Loucy (cell line): ENCODE data around the gene RBM33.

Source experiments
- H2AFZ ChIP-seq: fragments of 200-600 bp; sonication (generic); 2 replicates; pipeline ENCODE4 v1.6.0; 2016; ENCODE audit warnings: antibody characterized with exemption, mild to moderate bottlenecking, low read length, moderate library complexity
- H3F3A ChIP-seq: fragments of 200-600 bp; 2 replicates; pipeline ENCODE4 v1.6.0; 2016; ENCODE audit warnings: antibody characterized with exemption, low read depth, mild to moderate bottlenecking
- H3K27me3 ChIP-seq: fragments of 200-600 bp; sonication (generic); 2 replicates; pipeline ENCODE4 v1.6.1; 2014; ENCODE audit warnings: low read length, mild to moderate bottlenecking; ENCODE audit not compliant: insufficient read depth, poor library complexity, severe bottlenecking
- H3K36me3 ChIP-seq: fragments of 200-600 bp; sonication (generic); 2 replicates; pipeline ENCODE4 v1.6.1; 2016; ENCODE audit warnings: low read length; ENCODE audit not compliant: insufficient read depth
- H3K4me1 ChIP-seq: fragments of 200-600 bp; sonication (generic); 2 replicates; pipeline ENCODE4 v1.5.1; 2014; ENCODE audit warnings: low read length, mild to moderate bottlenecking; ENCODE audit not compliant: insufficient read depth, poor library complexity, severe bottlenecking
- H3K4me2 ChIP-seq: fragments of 200-600 bp; sonication (generic); 2 replicates; pipeline ENCODE4 v1.6.0; 2014; ENCODE audit warnings: antibody characterized with exemption, low read length, low read depth, mild to moderate bottlenecking; ENCODE audit not compliant: poor library complexity, severe bottlenecking
- H3K4me3 ChIP-seq: fragments of 200-600 bp; sonication (generic); 2 replicates; pipeline ENCODE4 v1.5.1; 2014; ENCODE audit warnings: low read length, mild to moderate bottlenecking, mixed read lengths; ENCODE audit not compliant: poor library complexity, severe bottlenecking
- H3K79me2 ChIP-seq: fragments of 200-600 bp; sonication (generic); 2 replicates; pipeline ENCODE4 v1.6.1; 2014; ENCODE audit warnings: low read length; ENCODE audit not compliant: insufficient read depth
- H3K9ac ChIP-seq: fragments of 200-600 bp; sonication (generic); 2 replicates; pipeline ENCODE4 v1.6.0; 2014; ENCODE audit warnings: mild to moderate bottlenecking, low read depth, low read length, moderate library complexity; ENCODE audit not compliant: poor library complexity, severe bottlenecking
- H3K9me2 ChIP-seq: fragments of 200-600 bp; sonication (generic); replicated peaks from 2 replicates; pipeline ENCODE4 v1.6.1; 2016; ENCODE audit warnings: low read depth, low read length, mixed read lengths
- H3K9me3 ChIP-seq: fragments of 200-600 bp; sonication (generic); 2 replicates; pipeline ENCODE4 v1.6.1; 2014; ENCODE audit warnings: mild to moderate bottlenecking, antibody characterized with exemption, low read length, low read depth; ENCODE audit not compliant: insufficient read depth
- H4K20me1 ChIP-seq: fragments of 200-600 bp; sonication (generic); 2 replicates; pipeline ENCODE4 v1.6.0; 2014; ENCODE audit warnings: antibody characterized with exemption, low read length, mild to moderate bottlenecking; ENCODE audit not compliant: insufficient read depth, poor library complexity, severe bottlenecking
- CTCF ChIP-seq: fragments of 200-600 bp; sonication (generic); conservative IDR thresholded peaks from 2 replicates; pipeline ENCODE4 v1.5.1; 2014; ENCODE audit warnings: mild to moderate bottlenecking, antibody characterized with exemption, low read length
- EZH2phosphoT487 ChIP-seq: fragments of 200-600 bp; IDR thresholded peaks from 2 replicates; pipeline ENCODE4 v1.6.1; 2018; ENCODE audit warnings: antibody characterized with exemption, mild to moderate bottlenecking, moderate library complexity, borderline replicate concordance

RBM33 gene

DNA sequence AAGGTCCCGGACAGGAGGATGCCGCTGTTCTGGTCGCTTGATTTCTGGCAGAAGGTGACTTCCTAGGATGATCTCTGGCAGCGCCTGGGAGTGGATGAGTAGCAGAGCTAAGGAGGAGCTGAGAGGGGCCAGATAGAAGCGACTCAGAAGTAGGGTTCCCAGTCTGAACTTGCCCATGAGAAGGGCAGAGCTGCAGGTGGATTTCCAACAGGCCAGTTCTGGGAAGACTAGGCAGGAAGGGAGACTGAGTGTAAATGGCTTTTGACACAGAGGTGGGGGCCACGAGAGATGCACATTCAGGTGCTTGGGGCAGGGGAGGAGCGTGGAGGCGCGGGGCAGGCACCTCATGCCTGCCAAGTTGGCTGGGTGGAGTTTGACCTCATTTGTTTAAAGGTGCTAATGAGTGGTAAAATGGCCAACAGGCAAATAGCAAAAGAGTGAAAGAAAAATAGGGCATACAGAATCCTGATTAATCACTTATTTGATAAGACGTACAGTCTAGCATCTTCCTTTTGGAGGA is 109.0 kb downstream of the RBM33 start:
- no peaks in the 10 kb centered on the region for H3K27me3 ChIP-seq
- H3K9me3 ChIP-seq: 0 out of 2 replicates have a peak, but pooled peaks cover 3% of the 10 kb centered on the region
- H4K20me1 ChIP-seq: peaks cover 25% of the 10 kb centered on the region
- no peak overlapping the region for H3K4me2 ChIP-seq
- H2AFZ ChIP-seq: no peak overlapping the region
- peaks cover 65% of the 10 kb centered on the region for H3K36me3 ChIP-seq
- no peak for TF ChIP-seq CTCF
- no peak for TF ChIP-seq EZH2phosphoT487
- H3K9me2 ChIP-seq: no peaks in the 10 kb centered on the region
- no peak overlapping the region for H3K4me3 ChIP-seq
- H3K9ac ChIP-seq: no peak overlapping the region
- H3K79me2 ChIP-seq: peaks cover 99% of the 10 kb centered on the region
- H3K4me1 ChIP-seq: peaks cover 8% of the 10 kb centered on the region
- no peaks in the 10 kb centered on the region for H3F3A ChIP-seq

GRCh38 chr7:155754165-155754564 is 109.7 kb downstream of the RBM33 start:
- peaks cover 8% of the 10 kb centered on the region for H3K4me1 ChIP-seq

DNA sequence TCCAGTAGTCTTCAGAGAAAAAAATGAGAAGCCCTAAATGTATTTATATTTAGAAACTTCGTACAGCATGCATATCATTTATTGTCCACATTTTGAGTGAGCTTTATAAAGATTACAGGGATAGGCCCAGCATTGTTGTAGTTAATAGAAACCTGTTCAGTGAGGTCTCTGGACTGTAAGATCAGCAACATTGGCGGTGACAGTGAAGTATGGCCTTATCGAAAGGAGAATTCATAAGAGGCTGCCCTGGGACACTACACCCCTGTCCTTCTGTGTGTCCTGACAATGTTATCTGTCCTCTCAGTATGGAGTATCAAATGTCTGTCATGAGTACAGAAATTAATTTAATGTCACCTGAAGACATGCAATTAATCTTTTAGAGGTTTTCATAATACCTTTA is 110.6 kb downstream of the RBM33 start:
- Histone ChIP-seq H3K4me3 (no peak overlapping the region), H3K27me3 (no peaks in the 10 kb centered on the region), H3K9me2 (no peaks in the 10 kb centered on the region), H3F3A (no peaks in the 10 kb centered on the region), H3K79me2 (peaks cover 98% of the 10 kb centered on the region), H3K4me1 (peaks cover 8% of the 10 kb centered on the region), H3K9ac (no peak overlapping the region), H3K36me3 (peaks cover 64% of the 10 kb centered on the region), H4K20me1 (peaks cover 24% of the 10 kb centered on the region), H3K4me2 (no peak overlapping the region), H2AFZ (no peak overlapping the region), H3K9me3 (0 out of 2 replicates have a peak, but pooled peaks cover 3% of the 10 kb centered on the region)
- no peak for TF ChIP-seq EZH2phosphoT487
- no peak for TF ChIP-seq CTCF

More at GRCh38 chr7:155754165-155754564, 109.7 kb downstream of the RBM33 start:
- Histone ChIP-seq H3F3A (no peaks in the 10 kb centered on the region), H3K36me3 (peaks cover 66% of the 10 kb centered on the region), H3K27me3 (no peaks in the 10 kb centered on the region), H3K9me2 (no peaks in the 10 kb centered on the region), H4K20me1 (peaks cover 25% of the 10 kb centered on the region), H3K79me2 (peaks cover 99% of the 10 kb centered on the region), H3K9ac (no peak overlapping the region), H2AFZ (no peak overlapping the region), H3K4me3 (no peak overlapping the region), H3K9me3 (0 out of 2 replicates have a peak, but pooled peaks cover 3% of the 10 kb centered on the region), H3K4me2 (no peak overlapping the region)
- TF ChIP-seq CTCF: no peak
- no peak for TF ChIP-seq EZH2phosphoT487
